ENCODE results near the gene NES. TPM values are rescaled to one million over a fixed set of nuclear protein-coding genes. Genes with fewer than 3 reads are reported as not detected.

NES gene
- total RNA-seq, 4 donors from 2014 or later, result 13.9 to 34.3 (median 23.9) TPM

- Histone ChIP-seq H3K27me3 (peaks cover 52% of the 10 kb centered on the region), H3K36me3 (peaks cover 0 to 17% of the 10 kb centered on the region in 2 donors), H3K4me1 (peaks cover 0 to 27% (median 19%) of the 10 kb centered on the region in 3 donors), H3K27ac (no peak overlapping the region), H3K4me3 (no peak overlapping the region), H3K9me3 (no peaks in the 10 kb centered on the region)
- TF ChIP-seq CTCF (IDR thresholded peaks at IDR 0.05), result no peak
- no peak for TF ChIP-seq POLR2A (IDR thresholded peaks at IDR 0.05)
- no peak for TF ChIP-seq POLR2AphosphoS5 (IDR thresholded peaks at IDR 0.05)
- no peak for TF ChIP-seq EP300 (IDR thresholded peaks at IDR 0.05)
- no peak for ATAC-seq
- WGBS, 2 donors (ENCODE audit: low coverage in 1 of 2), result 72 to 80% methylated on average over 1 to 2 of the region's 8 CpGs
These were observed 23.7 kb upstream of the NES start for GRCh38 chr1:156700736-156701531.

- Histone ChIP-seq H3K27me3 (peaks cover 51% of the 10 kb centered on the region), H3K4me3 (no peak overlapping the region), H3K4me1 (peaks cover 0 to 8% (median 0%) of the 10 kb centered on the region in 3 donors), H3K36me3 (peaks cover 0 to 17% of the 10 kb centered on the region in 2 donors), H3K27ac (no peak overlapping the region), H3K9me3 (no peaks in the 10 kb centered on the region)
- ATAC-seq, result no peak
- TF ChIP-seq CTCF (IDR thresholded peaks at IDR 0.05), result no peak
- no peak for TF ChIP-seq POLR2A (IDR thresholded peaks at IDR 0.05)
- no peak for TF ChIP-seq POLR2AphosphoS5 (IDR thresholded peaks at IDR 0.05)
- TF ChIP-seq EP300 (IDR thresholded peaks at IDR 0.05), result no peak
- WGBS, 2 donors (ENCODE audit: low coverage in 1 of 2), result 56% methylated on average over 1 of the region's 1 CpG; no CpG with 5 or more reads in 1 of the 2 donors
These were observed 21.8 kb upstream of the NES start for GRCh38 chr1:156698995-156699394.

DNA sequence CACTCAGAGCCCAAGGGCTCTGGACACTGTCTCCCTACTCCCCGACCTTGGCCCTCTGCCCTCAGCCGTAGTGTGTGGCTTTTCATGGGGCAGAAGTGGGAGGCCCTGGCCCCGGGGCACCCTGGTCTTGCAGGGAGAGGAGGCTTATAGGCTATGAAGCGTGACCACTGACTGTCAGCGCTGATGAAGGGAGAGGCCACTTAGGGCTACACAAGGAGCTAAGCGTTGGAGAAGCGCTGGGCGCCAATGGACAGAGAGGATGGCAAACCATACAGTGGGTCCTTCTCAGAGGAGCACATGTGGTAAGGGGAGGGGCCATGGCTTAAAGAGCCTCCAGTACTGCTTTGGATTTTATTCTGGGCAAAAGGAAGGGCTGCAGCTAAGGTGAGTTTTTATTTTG, 20.3 kb upstream of the NES start:
- WGBS, 2 donors (ENCODE audit: low coverage in 1 of 2), result 100% methylated on average over 1 of the region's 8 CpGs; no CpG with 5 or more reads in 1 of the 2 donors
- H3K4me1 ChIP-seq, result peaks cover 0 to 6% (median 0%) of the 10 kb centered on the region in 3 donors
- H3K27ac ChIP-seq, result no peak overlapping the region
- peaks cover 0 to 17% of the 10 kb centered on the region in 2 donors for H3K36me3 ChIP-seq
- H3K27me3 ChIP-seq, result peaks cover 57% of the 10 kb centered on the region
- no peak overlapping the region for H3K4me3 ChIP-seq
- no peak for TF ChIP-seq POLR2AphosphoS5 (IDR thresholded peaks at IDR 0.05)
- TF ChIP-seq POLR2A (IDR thresholded peaks at IDR 0.05), result no peak
- TF ChIP-seq EP300 (IDR thresholded peaks at IDR 0.05), result no peak
- TF ChIP-seq CTCF (IDR thresholded peaks at IDR 0.05), result no peak
- H3K9me3 ChIP-seq, result no peaks in the 10 kb centered on the region
- ATAC-seq, result no peak

GRCh38 chr1:156696755-156697154, 19.5 kb upstream of the NES start:
- H3K27me3 ChIP-seq, result peaks cover 63% of the 10 kb centered on the region
- H3K9me3 ChIP-seq, result no peaks in the 10 kb centered on the region
- H3K4me3 ChIP-seq, result no peak overlapping the region
- TF ChIP-seq POLR2AphosphoS5 (IDR thresholded peaks at IDR 0.05) (no peak), CTCF (IDR thresholded peaks at IDR 0.05) (no peak), EP300 (IDR thresholded peaks at IDR 0.05) (no peak), POLR2A (IDR thresholded peaks at IDR 0.05) (no peak)
- no peak overlapping the region for H3K27ac ChIP-seq
- peaks cover 0 to 9% (median 0%) of the 10 kb centered on the region in 3 donors for H3K4me1 ChIP-seq
- peaks cover 0 to 17% of the 10 kb centered on the region in 2 donors for H3K36me3 ChIP-seq
- WGBS, 2 donors (ENCODE audit: low coverage in 1 of 2), result 83 to 96% methylated on average over 8 of the region's 8 CpGs
- ATAC-seq, result no peak

DNA sequence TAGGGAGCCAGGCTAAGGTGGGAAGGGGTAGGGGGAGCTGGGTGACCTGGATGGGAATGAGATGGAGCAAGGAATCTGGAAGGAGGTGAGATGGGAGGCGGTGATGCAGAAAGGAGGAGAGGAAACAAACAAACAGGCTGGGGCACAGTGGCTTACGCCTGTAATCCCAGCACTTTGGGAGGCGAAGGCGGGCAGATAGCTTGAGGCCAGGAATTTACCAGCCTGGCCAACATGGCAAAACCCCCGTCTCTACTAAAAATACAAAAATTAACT, 17.4 kb upstream of the NES start:
- Histone ChIP-seq H3K27me3 (peaks cover 63% of the 10 kb centered on the region), H3K9me3 (no peaks in the 10 kb centered on the region), H3K27ac (no peak overlapping the region), H3K36me3 (peaks cover 0 to 5% of the 10 kb centered on the region in 2 donors), H3K4me3 (no peak overlapping the region), H3K4me1 (peaks cover 0 to 16% (median 3%) of the 10 kb centered on the region in 3 donors)
- no peak for TF ChIP-seq CTCF (IDR thresholded peaks at IDR 0.05)
- TF ChIP-seq POLR2A (IDR thresholded peaks at IDR 0.05), result no peak
- no peak for TF ChIP-seq POLR2AphosphoS5 (IDR thresholded peaks at IDR 0.05)
- TF ChIP-seq EP300 (IDR thresholded peaks at IDR 0.05), result no peak
- WGBS, 2 donors (ENCODE audit: low coverage in 1 of 2), result 83 to 100% methylated on average over 1 of the region's 5 CpGs
- no peak for ATAC-seq
